Measurements from ENCODE around the gene FOXN3.
"Not testable (repeated sequence)": the region's sequence is repeated elsewhere in the genome, so short reads cannot be mapped to it uniquely, and the experiment has no call there.

The FOXN3 gene

GRCh38 chr14:89267163-89267562 lies 149.9 kb downstream of the FOXN3 start:
- DNase-seq: no peak

DNA sequence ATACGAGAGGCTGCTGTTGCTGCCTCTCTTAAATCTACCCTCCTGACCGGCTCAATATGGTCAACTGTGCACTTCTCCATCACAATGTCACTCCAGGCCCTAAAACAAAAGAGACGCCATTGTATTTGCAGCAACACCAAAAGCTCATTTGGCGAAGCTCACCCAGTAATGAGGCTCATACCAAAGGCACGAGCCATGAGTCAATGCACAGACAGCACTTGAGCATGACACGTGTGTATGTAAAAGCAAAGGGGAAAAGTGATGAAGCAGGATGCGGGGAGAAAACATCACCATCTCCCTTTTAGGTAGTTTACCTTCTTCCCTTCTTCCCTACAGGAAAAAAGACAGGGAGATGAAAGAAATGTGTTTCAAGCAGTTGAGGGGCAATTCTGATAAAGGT lies 150.3 kb downstream of the FOXN3 start:
- DNase-seq: no peak

GRCh38 chr14:89265234-89265633 lies 151.8 kb downstream of the FOXN3 start:
- no peak for DNase-seq

- no peak for DNase-seq
Measured at GRCh38 chr14:89264196-89264800, 152.7 kb downstream of the FOXN3 start.

DNA sequence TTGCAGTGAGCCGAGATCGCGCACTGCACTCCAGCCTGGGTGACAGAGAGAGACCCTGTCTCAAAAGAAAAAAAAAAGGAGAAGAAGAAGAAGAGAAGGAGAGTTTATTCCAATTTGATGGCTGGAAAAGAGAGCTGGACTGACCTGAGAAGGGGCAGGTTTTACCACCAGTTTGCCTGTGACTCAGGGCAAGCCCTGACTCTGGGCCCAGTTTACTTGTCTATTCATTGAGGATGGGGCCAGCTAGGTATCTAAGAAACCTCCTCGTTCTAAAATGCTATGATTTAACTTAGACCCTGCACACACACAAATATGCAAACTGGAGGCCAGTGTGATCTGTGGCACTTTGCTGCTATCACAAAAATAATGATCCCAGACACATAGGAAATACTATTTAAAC lies 155.0 kb downstream of the FOXN3 start:
- DNase-seq: no peak

- DNase-seq: no peak
Measured at GRCh38 chr14:89260898-89261297, 156.1 kb downstream of the FOXN3 start.

- DNase-seq: no peak
Measured at GRCh38 chr14:89259951-89260609, 157.0 kb downstream of the FOXN3 start.

DNA sequence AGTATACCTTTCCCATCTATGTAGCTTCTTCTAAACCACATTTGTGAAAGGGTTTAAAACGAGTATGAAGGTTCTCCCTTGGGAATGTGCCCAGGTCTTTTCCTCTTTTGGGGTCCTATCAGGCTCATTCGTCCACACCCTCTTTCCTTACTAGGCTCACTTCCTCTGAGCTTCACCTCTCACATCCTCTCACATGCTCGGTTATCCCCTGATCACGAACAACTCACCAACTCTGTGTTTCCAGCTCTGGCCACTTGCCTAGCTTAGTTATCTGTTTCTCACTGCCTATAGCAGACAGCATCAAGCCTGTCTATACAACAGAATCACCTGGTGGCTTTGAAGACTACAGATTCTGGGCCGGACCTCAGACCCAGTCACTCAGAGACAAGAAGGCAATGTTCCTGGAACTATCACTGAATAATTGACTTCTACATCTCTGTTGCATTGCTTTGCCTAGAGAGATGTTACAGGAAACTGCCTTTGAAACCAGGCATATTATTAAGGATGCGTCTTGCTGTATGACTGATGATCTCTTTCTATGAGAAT lies 158.2 kb downstream of the FOXN3 start:
- DNase-seq: no peak

DNA sequence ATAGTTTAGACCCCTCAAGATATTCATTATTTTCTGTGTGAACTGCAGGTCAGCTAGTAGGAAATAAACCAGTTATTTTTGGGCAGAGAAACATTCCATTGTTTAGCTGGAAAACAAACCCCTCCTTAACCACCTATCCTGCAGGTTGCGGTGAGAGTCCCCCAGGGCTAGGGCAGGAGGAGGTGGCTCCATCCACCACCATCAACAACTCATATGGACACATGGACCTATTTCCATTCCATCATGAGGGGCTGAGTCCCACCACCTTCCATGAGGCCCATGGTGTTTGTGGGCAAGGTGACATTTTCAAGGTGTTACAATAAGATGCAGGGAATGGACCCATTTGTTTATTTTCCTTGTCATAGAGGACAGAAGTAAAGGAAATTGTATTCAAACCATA lies 160.1 kb downstream of the FOXN3 start:
- DNase-seq: no peak

GRCh38 chr14:89256283-89256682 lies 160.8 kb downstream of the FOXN3 start:
- DNase-seq: no peak

- DNase-seq: no peak
Measured at GRCh38 chr14:89255852-89256251, 161.2 kb downstream of the FOXN3 start.

GRCh38 chr14:89255012-89255411 lies 162.0 kb downstream of the FOXN3 start:
- DNase-seq: no peak

- no peak for DNase-seq
Measured at GRCh38 chr14:89254166-89254909, 162.7 kb downstream of the FOXN3 start.

GRCh38 chr14:89252887-89253532 lies 164.0 kb downstream of the FOXN3 start:
- no peak for DNase-seq

- DNase-seq: no peak
Measured at GRCh38 chr14:89251061-89251460, 166.0 kb downstream of the FOXN3 start.

DNA sequence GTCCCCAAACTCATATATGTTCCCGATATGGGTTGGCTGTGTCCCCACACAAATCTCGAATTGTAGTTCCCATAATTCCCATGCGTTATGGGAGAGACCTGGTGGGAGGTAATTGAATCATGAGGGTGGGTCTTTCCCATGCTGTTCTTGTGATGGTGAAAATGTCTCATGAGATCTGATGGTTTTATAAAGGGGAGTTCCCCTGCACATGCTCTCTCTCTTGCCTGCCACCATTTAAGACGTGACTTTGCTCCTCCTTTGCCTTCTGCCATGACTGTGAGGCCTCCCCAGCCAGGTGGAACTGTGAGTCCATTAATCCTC lies 166.4 kb downstream of the FOXN3 start:
- DNase-seq: not testable (repeated sequence)

GRCh38 chr14:89249972-89250654 lies 166.9 kb downstream of the FOXN3 start:
- DNase-seq: no peak

GRCh38 chr14:89249065-89249695 lies 167.9 kb downstream of the FOXN3 start:
- DNase-seq: no peak

GRCh38 chr14:89248411-89249064 lies 168.5 kb downstream of the FOXN3 start:
- no peak for DNase-seq

GRCh38 chr14:89247457-89248122 lies 169.4 kb downstream of the FOXN3 start:
- DNase-seq: no peak

DNA sequence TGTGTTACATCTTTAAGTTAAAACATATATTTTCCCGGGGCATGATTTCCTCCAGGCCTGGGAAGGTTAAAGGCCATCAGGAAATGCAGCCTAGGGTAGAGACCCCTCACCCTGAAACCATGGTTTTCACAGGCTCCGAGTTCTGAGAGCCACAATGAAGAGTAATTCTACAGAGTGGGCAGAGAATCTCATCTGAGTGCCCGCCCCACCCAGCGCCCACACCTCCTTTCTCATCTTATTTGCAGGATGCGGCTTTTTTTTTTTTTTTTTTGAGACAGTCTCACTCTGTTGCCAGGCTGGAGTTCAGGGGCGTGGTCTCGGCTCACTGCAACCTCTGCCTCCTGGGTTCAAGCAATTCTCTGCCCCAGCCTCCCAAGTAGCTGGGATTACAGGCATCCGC lies 170.7 kb downstream of the FOXN3 start:
- DNase-seq: no peak

All from activated T-cell treated with anti-CD3 and anti-CD28 coated beads, Interleukin-2, amount 50 U/mL, for 48 hours (primary cell).